Measurements from ENCODE around the gene CCDC185. TPM values are rescaled to one million over a fixed set of nuclear protein-coding genes. Genes with fewer than 3 reads are reported as not detected.

CCDC185 gene
- total and polyA plus RNA-seq, 2 of the 13 experiments (the other 11 are each of a cell fraction or from before 2014, with no cell fraction given) = not detected

DNA sequence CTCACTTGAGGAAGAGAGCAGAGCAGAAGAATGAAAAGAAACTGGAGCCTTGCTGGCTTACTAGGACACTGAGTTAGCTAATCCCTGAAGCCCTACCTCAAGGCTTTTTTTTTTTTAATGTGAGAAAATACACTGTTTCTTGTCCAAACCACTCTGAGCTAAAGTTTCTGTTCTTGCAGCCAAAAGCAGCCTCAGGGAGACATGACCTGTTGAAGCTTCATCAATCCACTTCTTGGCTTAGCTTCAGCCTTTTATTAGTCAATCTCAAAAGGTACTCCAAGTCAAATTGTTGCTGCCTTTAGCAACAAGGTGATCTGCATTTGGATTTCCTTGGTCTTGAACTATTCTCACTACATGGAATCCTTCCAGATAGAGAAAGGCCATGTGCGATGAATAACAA, 33.7 kb downstream of the CCDC185 start:
- no TSS peak for BruUV-seq (replicated peaks)

DNA sequence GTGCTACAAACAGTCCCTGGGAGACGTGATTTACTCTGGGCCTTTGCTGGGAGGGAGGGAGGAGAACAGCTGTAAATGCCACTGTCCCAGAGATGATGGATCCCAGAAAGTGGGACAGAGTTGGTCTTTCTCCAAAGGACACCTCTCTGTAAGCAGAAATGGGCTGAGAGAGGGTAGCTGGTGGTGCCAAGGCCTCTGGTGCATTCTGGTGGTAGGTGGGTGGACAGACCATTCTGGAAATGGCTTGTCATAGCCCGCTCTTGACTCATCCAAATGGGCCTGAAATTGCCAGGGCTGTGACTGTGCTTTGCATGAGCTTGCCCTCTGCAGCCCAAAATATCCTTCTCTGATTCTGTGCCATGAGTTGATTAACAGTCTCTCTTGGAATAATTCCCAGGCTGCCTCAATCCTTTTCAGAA, 36.1 kb downstream of the CCDC185 start:
- CTCF ChIA-PET (ENCODE audit: low intra/inter-chr PET ratio, low total read pairs) = no interaction called here
- ATAC-seq (no peak), DNase-seq (ENCODE audit: low spot score) (no peak), FAIRE-seq (no peak)
- WGBS (ENCODE audit: low lambda C conversion rate) = 17% methylated on average over 2 of the region's 2 CpGs
- Histone ChIP-seq H3K79me2 (ENCODE audit: insufficient read depth, low read length) (no peaks in the 10 kb centered on the region), H3K4me1 (ENCODE audit: insufficient read depth, low read length) (no peaks in the 10 kb centered on the region), H4K20me1 (ENCODE audit: insufficient read depth, low read length) (no peaks in the 10 kb centered on the region), H3K27ac (ENCODE audit: extremely low read length, insufficient read depth, low read length) (no peak overlapping the region), H2AFZ (ENCODE audit: low read length) (no peak overlapping the region), H3K4me3 (replicated peaks in 1 of 3; ENCODE audit: insufficient read depth in 1 of 3, low read depth in 2 of 3, low read length in 3 of 3) (no peak overlapping the region), H3K9me3 (ENCODE audit: low read length) (no peaks in the 10 kb centered on the region), H3K4me2 (ENCODE audit: low read depth, low read length) (no peak overlapping the region), H3K27me3 (ENCODE audit: control insufficient read depth in 1 of 2, insufficient read depth in 2 of 2, low read length in 2 of 2) (no peaks in the 10 kb centered on the region; a peak in 1 of 5 replicates), H3K9ac (ENCODE audit: insufficient read depth, low read depth, low read length) (no peak overlapping the region), H3K36me3 (replicated peaks in 1 of 2; ENCODE audit: control insufficient read depth in 1 of 2, insufficient read depth in 2 of 2, low read length in 2 of 2) (no peaks in the 10 kb centered on the region)
- POLR2A ChIA-PET = no interaction called here
- in situ Hi-C loops (cut with HindIII; ENCODE audit: extremely low pct_ligation_motif_present, low pct_unique_long_range_greater_than_20kb) (no loop called here), intact Hi-C loops (cut with micrococcal nuclease; ENCODE audit: unreplicated experiment) (no loop called here)
- TF ChIP-seq ZNF782 (CRISPR knock-in tag; IDR thresholded peaks at IDR 0.05; ENCODE audit: borderline replicate concordance) (no peak), ZNF451 (CRISPR knock-in tag; IDR thresholded peaks at IDR 0.05) (no peak), ATF7-NPFF (CRISPR knock-in tag; IDR thresholded peaks at IDR 0.05; ENCODE audit: low read depth) (no peak), TSC22D2 (CRISPR knock-in tag; IDR thresholded peaks at IDR 0.05; ENCODE audit: borderline replicate concordance) (no peak)
- TF ChIP-seq, protein P1, sequence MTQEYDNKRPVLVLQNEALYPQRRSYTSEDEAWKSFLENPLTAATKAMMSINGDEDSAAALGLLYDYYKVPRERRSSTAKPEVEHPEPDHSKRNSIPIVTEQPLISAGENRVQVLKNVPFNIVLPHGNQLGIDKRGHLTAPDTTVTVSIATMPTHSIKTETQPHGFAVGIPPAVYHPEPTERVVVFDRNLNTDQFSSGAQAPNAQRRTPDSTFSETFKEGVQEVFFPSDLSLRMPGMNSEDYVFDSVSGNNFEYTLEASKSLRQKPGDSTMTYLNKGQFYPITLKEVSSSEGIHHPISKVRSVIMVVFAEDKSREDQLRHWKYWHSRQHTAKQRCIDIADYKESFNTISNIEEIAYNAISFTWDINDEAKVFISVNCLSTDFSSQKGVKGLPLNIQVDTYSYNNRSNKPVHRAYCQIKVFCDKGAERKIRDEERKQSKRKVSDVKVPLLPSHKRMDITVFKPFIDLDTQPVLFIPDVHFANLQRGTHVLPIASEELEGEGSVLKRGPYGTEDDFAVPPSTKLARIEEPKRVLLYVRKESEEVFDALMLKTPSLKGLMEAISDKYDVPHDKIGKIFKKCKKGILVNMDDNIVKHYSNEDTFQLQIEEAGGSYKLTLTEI (CRISPR knock-in tag; conservative IDR thresholded peaks at IDR 0.05) = no peak
- no TSS peak for BruUV-seq (replicated peaks)

More for the DNA sequence above, 33.7 kb downstream of the CCDC185 start:
- Histone ChIP-seq H3K9me3 (ENCODE audit: low read length) (no peaks in the 10 kb centered on the region), H2AFZ (ENCODE audit: low read length) (no peak overlapping the region), H4K20me1 (ENCODE audit: insufficient read depth, low read length) (no peaks in the 10 kb centered on the region), H3K9ac (ENCODE audit: insufficient read depth, low read depth, low read length) (no peak overlapping the region), H3K4me1 (ENCODE audit: insufficient read depth, low read length) (no peaks in the 10 kb centered on the region), H3K4me2 (ENCODE audit: low read depth, low read length) (no peak overlapping the region), H3K36me3 (replicated peaks in 1 of 2; ENCODE audit: control insufficient read depth in 1 of 2, insufficient read depth in 2 of 2, low read length in 2 of 2) (no peaks in the 10 kb centered on the region), H3K79me2 (ENCODE audit: insufficient read depth, low read length) (no peaks in the 10 kb centered on the region), H3K27me3 (ENCODE audit: control insufficient read depth in 1 of 2, insufficient read depth in 2 of 2, low read length in 2 of 2) (no peaks in the 10 kb centered on the region; a peak in 1 of 5 replicates), H3K27ac (ENCODE audit: extremely low read length, insufficient read depth, low read length) (no peak overlapping the region), H3K4me3 (replicated peaks in 1 of 3; ENCODE audit: insufficient read depth in 1 of 3, low read depth in 2 of 3, low read length in 3 of 3) (no peak overlapping the region)
- ATAC-seq = no peak
- DNase-seq (ENCODE audit: low spot score) = no peak
- WGBS (ENCODE audit: low lambda C conversion rate) = 52% methylated on average over 1 of the region's 1 CpG
- ChIA-PET CTCF (ENCODE audit: low intra/inter-chr PET ratio, low total read pairs) (no interaction called here), POLR2A (no interaction called here)
- intact Hi-C loops (cut with micrococcal nuclease; ENCODE audit: unreplicated experiment) (no loop called here), in situ Hi-C loops (cut with HindIII; ENCODE audit: extremely low pct_ligation_motif_present, low pct_unique_long_range_greater_than_20kb) (no loop called here)
- no peak for FAIRE-seq
- TF ChIP-seq, protein P2, sequence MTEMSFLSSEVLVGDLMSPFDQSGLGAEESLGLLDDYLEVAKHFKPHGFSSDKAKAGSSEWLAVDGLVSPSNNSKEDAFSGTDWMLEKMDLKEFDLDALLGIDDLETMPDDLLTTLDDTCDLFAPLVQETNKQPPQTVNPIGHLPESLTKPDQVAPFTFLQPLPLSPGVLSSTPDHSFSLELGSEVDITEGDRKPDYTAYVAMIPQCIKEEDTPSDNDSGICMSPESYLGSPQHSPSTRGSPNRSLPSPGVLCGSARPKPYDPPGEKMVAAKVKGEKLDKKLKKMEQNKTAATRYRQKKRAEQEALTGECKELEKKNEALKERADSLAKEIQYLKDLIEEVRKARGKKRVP (CRISPR knock-in tag; IDR thresholded peaks at IDR 0.05) = no peak
- TF ChIP-seq POGZ (CRISPR knock-in tag; IDR thresholded peaks at IDR 0.05) (no peak), GATAD1 (CRISPR knock-in tag; IDR thresholded peaks at IDR 0.05) (no peak)

All from HepG2 (cell line).